ENCODE data around the gene MAPK7. TPM values are rescaled to one million over a fixed set of nuclear protein-coding genes. Genes with fewer than 3 reads are reported as not detected.

Gene MAPK7
- polyA plus RNA-seq, 2 of the 4 experiments (the other 2 are of a cell fraction) = 7.2 to 25.8 TPM

- TF ChIP-seq HEYL (CRISPR knock-in tag; IDR thresholded peaks at IDR 0.05) (no peak), MAX (IDR thresholded peaks at IDR 0.05) (peak; percentile 93), HDAC2 (IDR thresholded peaks at IDR 0.05) (no peak), CEBPB (IDR thresholded peaks at IDR 0.05) (no peak), TP53 (CRISPR knock-in tag; IDR thresholded peaks at IDR 0.05) (no peak), PHF8 (IDR thresholded peaks at IDR 0.05; ENCODE audit: borderline replicate concordance, low read depth) (peak; percentile 81), USF2 (IDR thresholded peaks at IDR 0.05) (no peak), SMC3 (IDR thresholded peaks at IDR 0.05) (peak; percentile 98), RAD21 (conservative IDR thresholded peaks at IDR 0.05 in 1 of 2, IDR thresholded peaks at IDR 0.05 in 1 of 2) (peak; percentile 100), NR3C1 (IDR thresholded peaks at IDR 0.05) (no peak), E2F6 (IDR thresholded peaks at IDR 0.05; ENCODE audit: borderline replicate concordance, low read depth) (peak; percentile 77), ELK1 (IDR thresholded peaks at IDR 0.05; ENCODE audit: low read depth, low read length) (no peak), BCL3 (IDR thresholded peaks at IDR 0.05) (no peak), RARB (CRISPR knock-in tag; IDR thresholded peaks at IDR 0.05) (no peak), MYC (IDR thresholded peaks at IDR 0.05; ENCODE audit: borderline replicate concordance, low read length) (peak; percentile 81), EHMT2 (IDR thresholded peaks at IDR 0.05; ENCODE audit: low read depth) (no peak), MAZ (IDR thresholded peaks at IDR 0.05; ENCODE audit: borderline replicate concordance, low read depth, low read length) (no peak), HOXB13 (CRISPR knock-in tag; IDR thresholded peaks at IDR 0.05; ENCODE audit: low read depth) (no peak), TFCP2L1 (CRISPR knock-in tag; IDR thresholded peaks at IDR 0.05) (0 out of 2 replicates have a peak, but pooled peaks have one; percentile 8), FOSL2 (IDR thresholded peaks at IDR 0.05) (no peak), FOSL2 (CRISPR knock-in tag; IDR thresholded peaks at IDR 0.05) (peak; percentile 40), HOXA7 (CRISPR knock-in tag; IDR thresholded peaks at IDR 0.05) (no peak), CHD2 (IDR thresholded peaks at IDR 0.05; ENCODE audit: low read length, partially characterized antibody) (no peak), RNF2 (IDR thresholded peaks at IDR 0.05; ENCODE audit: borderline replicate concordance, low read depth) (no peak), FOXS1 (CRISPR knock-in tag; IDR thresholded peaks at IDR 0.05) (no peak), CHD4 (IDR thresholded peaks at IDR 0.05; ENCODE audit: borderline replicate concordance) (no peak), CBX8 (IDR thresholded peaks at IDR 0.05) (no peak), NFE2L2 (conservative IDR thresholded peaks at IDR 0.05; ENCODE audit: low read length) (no peak), KDM1A (IDR thresholded peaks at IDR 0.05; ENCODE audit: low read depth) (no peak), KDM5A (IDR thresholded peaks at IDR 0.05) (peak; percentile 95), FOSB (CRISPR knock-in tag; IDR thresholded peaks at IDR 0.05) (no peak), ESRRA (IDR thresholded peaks at IDR 0.05; ENCODE audit: borderline replicate concordance, low read length) (no peak), RFX5 (IDR thresholded peaks at IDR 0.05) (peak; percentile 93), ZC3H11A (IDR thresholded peaks at IDR 0.05) (no peak), POLR2A (IDR thresholded peaks at IDR 0.05; ENCODE audit: low read length) (peak; percentile 47)
- TF ChIP-seq, protein P1, sequence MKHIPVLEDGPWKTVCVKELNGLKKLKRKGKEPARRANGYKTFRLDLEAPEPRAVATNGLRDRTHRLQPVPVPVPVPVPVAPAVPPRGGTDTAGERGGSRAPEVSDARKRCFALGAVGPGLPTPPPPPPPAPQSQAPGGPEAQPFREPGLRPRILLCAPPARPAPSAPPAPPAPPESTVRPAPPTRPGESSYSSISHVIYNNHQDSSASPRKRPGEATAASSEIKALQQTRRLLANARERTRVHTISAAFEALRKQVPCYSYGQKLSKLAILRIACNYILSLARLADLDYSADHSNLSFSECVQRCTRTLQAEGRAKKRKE (CRISPR knock-in tag; IDR thresholded peaks at IDR 0.05; ENCODE audit: low read depth) = no peak
Measured at GRCh38 chr17:19362277-19363113, 15.8 kb upstream of the MAPK7 start, which contains the start of gene B9D1 (continued).
